Measurements from ENCODE around the gene ARL14EP. TPM values are rescaled to one million over a fixed set of nuclear protein-coding genes. Genes with fewer than 3 reads are reported as not detected.

ARL14EP gene
- total RNA-seq, 2 donors from 2014 or later: 31.4 to 40.8 TPM

DNA sequence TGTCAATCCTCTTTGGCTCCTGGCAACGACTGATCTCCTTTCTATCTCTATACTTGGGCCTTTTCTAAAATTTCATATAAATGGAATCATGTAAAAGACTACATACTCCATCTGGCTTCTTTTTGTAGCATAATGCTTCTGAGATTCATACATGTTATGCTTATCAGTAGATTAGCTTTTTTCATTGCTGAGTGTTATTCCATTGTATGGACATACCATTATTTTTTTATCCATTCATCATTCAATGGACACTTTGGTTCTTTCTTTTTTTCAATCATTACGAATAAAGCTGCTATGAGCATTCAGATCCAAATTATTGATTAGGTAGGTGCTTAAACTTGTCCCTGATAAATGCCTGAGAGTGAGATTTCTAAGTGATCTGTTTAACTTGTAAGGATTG, 11.7 kb upstream of the ARL14EP start:
- ATAC-seq (replicated peaks in 1 of 2): no peak
- Mint-ChIP-seq H3K9me3 (peaks cover 4 to 8% of the 10 kb centered on the region in 2 donors), H3K4me3 (no peak overlapping the region), H3K4me1 (ENCODE audit: low read depth) (no peaks in the 10 kb centered on the region), H3K27me3 (ENCODE audit: low read depth) (peaks cover 28% of the 10 kb centered on the region), H3K27ac (no peak overlapping the region), H3K36me3 (ENCODE audit: insufficient read depth in 2 of 2) (peaks cover 0 to 4% of the 10 kb centered on the region in 2 donors)
- DNase-seq: no peak

- ATAC-seq (replicated peaks in 1 of 2) (no peak), DNase-seq (no peak)
- Mint-ChIP-seq H3K27ac (no peak overlapping the region), H3K4me1 (ENCODE audit: low read depth) (peaks cover 5% of the 10 kb centered on the region), H3K9me3 (peaks cover 4 to 8% of the 10 kb centered on the region in 2 donors), H3K4me3 (no peak overlapping the region), H3K36me3 (ENCODE audit: insufficient read depth in 2 of 2) (peaks cover 0 to 4% of the 10 kb centered on the region in 2 donors), H3K27me3 (ENCODE audit: low read depth) (peaks cover 28% of the 10 kb centered on the region)
Observed at GRCh38 chr11:30312243-30312642, 10.7 kb upstream of the ARL14EP start.

DNA sequence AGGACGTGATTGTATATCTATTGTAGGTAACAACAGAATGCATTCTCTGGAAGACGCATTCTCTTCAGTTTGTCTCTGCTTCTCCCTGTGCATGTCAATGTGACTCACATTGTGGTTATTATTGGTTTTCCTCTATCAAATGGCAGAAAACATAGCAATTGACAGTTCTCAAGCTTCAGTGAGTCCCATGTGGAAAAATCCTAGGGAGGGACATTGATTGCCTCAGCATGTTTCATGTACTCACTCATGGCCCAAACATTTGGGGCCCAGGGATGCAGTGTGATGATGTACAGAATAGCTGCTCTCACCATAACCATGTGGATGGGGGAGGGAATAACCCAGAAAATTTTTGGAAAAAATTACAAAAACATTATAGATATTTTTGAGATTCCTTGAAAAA, 9.3 kb upstream of the ARL14EP start:
- DNase-seq (no peak), ATAC-seq (replicated peaks in 1 of 2) (no peak)
- Mint-ChIP-seq H3K27ac (no peak overlapping the region), H3K4me1 (ENCODE audit: low read depth) (peaks cover 9% of the 10 kb centered on the region), H3K36me3 (ENCODE audit: insufficient read depth in 2 of 2) (peaks cover 0 to 4% of the 10 kb centered on the region in 2 donors), H3K4me3 (no peak overlapping the region), H3K27me3 (ENCODE audit: low read depth) (peaks cover 36% of the 10 kb centered on the region), H3K9me3 (peaks cover 4 to 8% of the 10 kb centered on the region in 2 donors)

- ATAC-seq (replicated peaks in 1 of 2): no peak
- peaks cover 0 to 4% of the 10 kb centered on the region in 2 donors for H3K36me3 Mint-ChIP-seq (ENCODE audit: insufficient read depth in 2 of 2)
- H3K4me1 Mint-ChIP-seq (ENCODE audit: low read depth): peaks cover 9% of the 10 kb centered on the region
- DNase-seq: no peak
- no peak overlapping the region for H3K4me3 Mint-ChIP-seq
- no peak overlapping the region for H3K27ac Mint-ChIP-seq
- peaks cover 30% of the 10 kb centered on the region for H3K27me3 Mint-ChIP-seq (ENCODE audit: low read depth)
- H3K9me3 Mint-ChIP-seq: peaks cover 4 to 6% of the 10 kb centered on the region in 2 donors
Observed at GRCh38 chr11:30314625-30315024, 8.3 kb upstream of the ARL14EP start.

DNA sequence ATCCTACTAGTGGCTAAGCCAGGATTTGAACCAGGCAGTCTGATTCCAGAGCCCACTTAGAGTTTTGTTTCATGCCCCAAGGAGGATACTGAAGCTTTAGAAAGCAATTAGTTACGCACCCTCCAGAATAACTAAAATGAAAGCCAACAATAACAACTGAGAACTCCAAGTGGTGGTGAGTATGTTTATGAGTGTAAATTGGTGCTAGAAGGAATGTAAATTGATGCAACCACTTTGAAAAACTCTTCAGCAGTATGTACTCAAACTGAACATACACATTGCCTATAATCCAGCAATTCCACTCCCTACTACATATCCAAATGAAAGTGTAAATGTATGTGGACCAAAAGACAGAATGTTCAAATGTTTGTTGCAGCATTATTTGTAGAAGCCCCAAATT, 6.7 kb upstream of the ARL14EP start:
- Mint-ChIP-seq H3K27me3 (ENCODE audit: low read depth) (peaks cover 29% of the 10 kb centered on the region), H3K36me3 (ENCODE audit: insufficient read depth in 2 of 2) (no peaks in the 10 kb centered on the region), H3K9me3 (peaks cover under 1 to 1% of the 10 kb centered on the region in 2 donors), H3K4me1 (ENCODE audit: low read depth) (peaks cover 9% of the 10 kb centered on the region), H3K4me3 (no peak overlapping the region), H3K27ac (no peak overlapping the region)
- ATAC-seq (replicated peaks in 1 of 2) (no peak), DNase-seq (no peak)

- no peak overlapping the region for H3K4me3 Mint-ChIP-seq
- DNase-seq (no peak), ATAC-seq (replicated peaks in 1 of 2) (no peak)
- H3K9me3 Mint-ChIP-seq: no peaks in the 10 kb centered on the region
- H3K27ac Mint-ChIP-seq: no peak overlapping the region
- no peaks in the 10 kb centered on the region for H3K36me3 Mint-ChIP-seq (ENCODE audit: insufficient read depth in 2 of 2)
- peaks cover 29% of the 10 kb centered on the region for H3K27me3 Mint-ChIP-seq (ENCODE audit: low read depth)
- H3K4me1 Mint-ChIP-seq (ENCODE audit: low read depth): peaks cover 12% of the 10 kb centered on the region
Observed at GRCh38 chr11:30317030-30317429, 5.9 kb upstream of the ARL14EP start.

DNA sequence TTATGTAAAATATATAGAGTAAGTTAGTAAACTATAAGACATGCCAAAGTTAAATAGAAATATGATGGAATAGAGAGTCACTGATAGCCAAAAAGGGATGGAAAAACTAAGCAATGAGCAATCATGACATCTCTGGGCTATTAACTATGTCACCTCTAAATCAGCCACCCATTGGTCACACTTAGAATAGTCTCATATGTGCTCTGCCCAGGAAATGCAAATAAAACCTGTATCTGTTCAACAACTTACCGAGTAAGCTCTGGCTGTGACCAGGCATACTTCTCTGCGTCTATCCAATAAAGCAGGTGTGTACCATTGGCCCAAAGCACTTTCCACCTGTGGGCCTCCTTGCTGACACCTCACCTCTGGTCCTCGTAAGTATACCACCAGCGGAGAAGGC, 1.6 kb upstream of the ARL14EP start:
- no peak overlapping the region for H3K4me3 Mint-ChIP-seq
- H3K4me1 Mint-ChIP-seq (ENCODE audit: low read depth): peaks cover 44% of the 10 kb centered on the region
- H3K27ac Mint-ChIP-seq: no peak overlapping the region
- H3K27me3 Mint-ChIP-seq (ENCODE audit: low read depth): peaks cover 20% of the 10 kb centered on the region
- peaks cover 0 to 7% of the 10 kb centered on the region in 2 donors for H3K36me3 Mint-ChIP-seq (ENCODE audit: insufficient read depth in 2 of 2)
- ATAC-seq (replicated peaks in 1 of 2): no peak
- DNase-seq: no peak
- no peaks in the 10 kb centered on the region for H3K9me3 Mint-ChIP-seq

GRCh38 chr11:30322191-30322590, 713 bp upstream of the ARL14EP start:
- H3K27ac Mint-ChIP-seq: peak overlapping the region; percentile 90
- ATAC-seq (replicated peaks in 1 of 2): no peak
- peaks cover 20% of the 10 kb centered on the region for H3K27me3 Mint-ChIP-seq (ENCODE audit: low read depth)
- H3K36me3 Mint-ChIP-seq (ENCODE audit: insufficient read depth in 2 of 2): peaks cover 0 to 9% of the 10 kb centered on the region in 2 donors
- no peak for DNase-seq
- peaks cover 49% of the 10 kb centered on the region for H3K4me1 Mint-ChIP-seq (ENCODE audit: low read depth)
- H3K9me3 Mint-ChIP-seq: no peaks in the 10 kb centered on the region
- H3K4me3 Mint-ChIP-seq: peak overlapping the region; percentile 95 to 99

DNA sequence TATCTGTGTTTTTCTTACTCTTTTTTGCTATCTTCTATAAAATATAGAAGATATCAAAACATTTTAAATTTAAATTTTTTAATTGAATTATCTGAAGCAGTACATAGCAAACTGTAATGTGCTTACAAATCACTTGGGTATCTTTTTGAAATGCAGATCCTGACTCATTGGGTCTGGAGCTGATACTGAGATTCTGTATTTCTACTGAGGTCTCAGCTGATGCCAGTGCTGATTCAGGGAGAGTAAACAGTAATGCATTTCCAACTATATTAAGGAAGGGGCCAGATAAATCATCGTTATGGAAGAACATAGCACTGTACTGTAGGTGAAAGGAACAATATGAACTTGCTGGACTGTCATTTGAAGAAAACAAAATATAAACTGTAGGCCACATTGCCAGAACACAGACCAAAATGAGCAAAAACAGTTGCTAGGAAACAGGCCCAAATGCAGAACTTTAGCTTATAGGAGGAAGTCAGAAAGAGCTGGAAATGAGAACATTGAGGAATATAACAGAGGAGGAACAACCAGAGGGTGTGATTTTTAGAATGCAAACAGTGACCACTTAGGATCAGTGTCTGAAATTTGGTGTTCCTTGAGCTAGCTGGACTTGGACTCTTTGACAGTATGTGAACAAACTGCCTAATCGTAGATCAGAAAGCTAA, 3.3 kb downstream of the ARL14EP start:
- Mint-ChIP-seq H3K4me3 (peak overlapping the region; percentile 67 to 77), H3K27me3 (ENCODE audit: low read depth) (no peaks in the 10 kb centered on the region), H3K4me1 (ENCODE audit: low read depth) (peaks cover 77% of the 10 kb centered on the region)

GRCh38 chr11:30326906-30327305, 4.0 kb downstream of the ARL14EP start:
- DNase-seq (no peak), ATAC-seq (replicated peaks in 1 of 2) (no peak)
- H3K4me3 Mint-ChIP-seq: peak overlapping the region; percentile 67 to 77
- peaks cover 0 to 27% of the 10 kb centered on the region in 2 donors for H3K36me3 Mint-ChIP-seq (ENCODE audit: insufficient read depth in 2 of 2)
- H3K9me3 Mint-ChIP-seq: no peaks in the 10 kb centered on the region
- peak overlapping the region; percentile 90 for H3K27ac Mint-ChIP-seq
- no peaks in the 10 kb centered on the region for H3K27me3 Mint-ChIP-seq (ENCODE audit: low read depth)
- H3K4me1 Mint-ChIP-seq (ENCODE audit: low read depth): peaks cover 76% of the 10 kb centered on the region

More for the DNA sequence above, 3.3 kb downstream of the ARL14EP start:
- Mint-ChIP-seq H3K27ac (peak overlapping the region; percentile 90), H3K36me3 (ENCODE audit: insufficient read depth in 2 of 2) (peaks cover 0 to 25% of the 10 kb centered on the region in 2 donors), H3K9me3 (no peaks in the 10 kb centered on the region)
- ATAC-seq (replicated peaks in 1 of 2) (no peak), DNase-seq (no peak)

GRCh38 chr11:30328681-30329080, 5.8 kb downstream of the ARL14EP start:
- Mint-ChIP-seq H3K27me3 (ENCODE audit: low read depth) (no peaks in the 10 kb centered on the region), H3K27ac (peak overlapping the region; percentile 89), H3K4me3 (peak overlapping the region; percentile 32 to 61), H3K36me3 (ENCODE audit: insufficient read depth in 2 of 2) (peaks cover 1 to 36% of the 10 kb centered on the region in 2 donors), H3K9me3 (no peaks in the 10 kb centered on the region), H3K4me1 (ENCODE audit: low read depth) (peaks cover 65% of the 10 kb centered on the region)
- ATAC-seq (replicated peaks in 1 of 2) (peak in 1 of 2 donors; percentile 12), DNase-seq (no peak)

DNA sequence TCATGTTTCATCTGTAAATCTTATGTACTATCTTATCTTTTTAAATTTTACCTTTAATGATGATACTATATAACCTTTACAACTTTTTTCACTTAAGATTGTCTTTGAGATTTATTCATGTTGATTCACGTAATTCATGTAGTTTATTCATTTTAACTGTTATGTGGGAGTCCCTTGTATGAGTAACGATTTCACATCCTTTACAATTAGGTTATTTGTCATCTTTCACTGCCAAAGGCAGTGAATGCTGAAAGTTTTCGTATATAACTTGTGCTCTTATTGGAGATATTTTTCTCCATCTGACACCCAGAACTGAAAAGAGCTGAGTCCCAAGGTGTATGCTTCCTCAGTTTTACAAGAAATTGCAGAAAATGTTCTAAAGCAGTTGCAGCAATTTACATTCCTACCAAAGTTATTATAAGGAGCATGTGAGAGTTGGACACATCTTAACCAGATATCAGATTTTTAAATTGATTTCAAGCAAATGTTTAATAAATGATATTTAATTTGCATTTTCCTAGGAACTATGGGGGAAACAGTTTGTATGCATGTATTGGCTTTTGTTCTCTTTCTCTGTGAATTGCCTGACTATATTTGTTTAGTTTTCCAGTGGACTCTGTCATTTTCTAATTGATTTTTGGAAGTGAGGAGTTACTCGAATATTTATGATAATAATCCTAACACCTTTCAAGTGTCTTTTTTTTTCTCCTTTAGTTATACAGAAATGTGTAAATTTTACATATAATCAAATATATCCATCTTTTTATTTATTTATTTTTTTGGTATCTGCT, 6.4 kb downstream of the ARL14EP start:
- ATAC-seq (replicated peaks in 1 of 2) (peak; percentile 81), DNase-seq (no peak)
- Mint-ChIP-seq H3K4me3 (peak overlapping the region; percentile 46 to 69), H3K27ac (peak overlapping the region; percentile 89), H3K4me1 (ENCODE audit: low read depth) (peaks cover 60% of the 10 kb centered on the region), H3K9me3 (no peaks in the 10 kb centered on the region), H3K36me3 (ENCODE audit: insufficient read depth in 2 of 2) (peaks cover 4 to 40% of the 10 kb centered on the region in 2 donors), H3K27me3 (ENCODE audit: low read depth) (no peaks in the 10 kb centered on the region)

GRCh38 chr11:30333405-30333804, 10.5 kb downstream of the ARL14EP start:
- Mint-ChIP-seq H3K36me3 (ENCODE audit: insufficient read depth in 2 of 2) (peaks cover 5 to 42% of the 10 kb centered on the region in 2 donors), H3K4me3 (no peak overlapping the region), H3K27ac (peak overlapping the region; percentile 64), H3K4me1 (ENCODE audit: low read depth) (peaks cover 29% of the 10 kb centered on the region), H3K9me3 (no peaks in the 10 kb centered on the region), H3K27me3 (ENCODE audit: low read depth) (no peaks in the 10 kb centered on the region)
- DNase-seq: no peak
- ATAC-seq (replicated peaks in 1 of 2): no peak

All from activated T-cell treated with anti-CD3 and anti-CD28 coated beads, Interleukin-2, amount 50 U/mL, for 72 hours (primary cell).